HG03108 (cell line): ENCODE data around the gene CDKL1.
"Not testable (repeated sequence)": the region's sequence is repeated elsewhere in the genome, so short reads cannot be mapped to it uniquely, and the experiment has no call there.

Experiments used
- ATAC-seq: cut with Tn5 transposase; IDR thresholded peaks from one replicate; pipeline ENCODE4 v1.9.1; 2021; ENCODE audit warnings: moderate library complexity; ENCODE audit not compliant: unreplicated experiment

The CDKL1 gene

DNA sequence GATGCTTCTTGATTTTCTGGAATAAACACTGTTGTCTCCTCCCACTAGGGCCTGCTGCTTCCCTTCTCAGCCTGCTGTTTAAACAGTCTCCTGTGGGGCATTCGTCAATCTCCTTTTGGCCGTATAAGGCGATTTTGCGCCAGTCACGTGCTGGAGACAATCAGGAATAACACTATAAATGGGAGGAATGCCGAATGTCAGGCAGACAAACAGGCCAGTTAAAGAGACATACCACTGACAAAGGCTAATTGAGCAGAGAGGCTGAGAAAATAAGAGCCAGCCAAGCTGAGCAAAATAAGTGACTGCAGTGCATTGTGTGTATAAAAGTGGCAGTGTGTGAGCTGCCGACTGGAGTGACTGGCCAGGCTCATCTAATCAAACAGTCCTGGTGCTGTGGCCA is 61.3 kb downstream of the CDKL1 start:
- ATAC-seq, result no peak

DNA sequence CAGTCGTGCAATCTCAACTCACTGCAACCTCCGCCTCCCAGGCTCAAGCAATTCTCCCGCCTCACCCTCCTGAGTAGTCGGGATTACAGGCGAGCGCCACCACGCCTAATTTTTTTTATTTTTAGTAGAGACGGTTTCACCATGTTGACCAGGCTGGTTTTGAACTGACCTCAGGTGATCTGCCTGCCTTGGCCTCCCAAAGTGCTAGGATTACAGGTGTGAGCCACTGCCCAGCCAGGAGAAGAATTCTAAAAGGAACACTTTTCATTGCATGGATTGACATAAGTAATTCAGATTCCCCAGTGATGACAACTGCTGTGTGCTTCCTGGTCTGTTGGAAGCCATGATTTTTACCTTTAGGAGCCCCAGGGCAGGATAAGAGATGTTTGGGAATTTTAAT is 62.5 kb downstream of the CDKL1 start:
- no peak for ATAC-seq

DNA sequence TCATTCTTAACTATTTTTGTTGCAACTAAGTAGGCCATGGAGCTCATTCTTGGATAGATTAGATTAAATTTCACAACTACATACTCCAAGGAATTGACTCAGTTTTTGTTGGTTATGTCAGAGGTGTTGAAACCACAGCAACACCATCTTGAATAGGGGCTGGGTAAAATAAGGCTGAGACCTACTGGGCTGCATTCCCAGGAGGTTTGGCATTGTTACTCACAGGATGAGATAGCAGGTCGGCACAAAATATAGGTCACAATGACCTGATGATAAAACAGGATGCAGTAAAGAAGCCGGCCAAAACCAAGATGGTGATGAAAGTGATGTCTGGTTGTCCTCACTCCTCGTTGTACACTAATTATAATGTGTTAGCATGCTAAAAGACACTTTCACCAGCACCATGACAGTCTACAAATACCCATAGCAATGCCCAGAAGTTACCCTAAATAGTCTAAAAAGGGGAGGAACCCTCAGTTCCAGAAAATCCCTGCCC is 63.6 kb downstream of the CDKL1 start:
- ATAC-seq, result no peak

DNA sequence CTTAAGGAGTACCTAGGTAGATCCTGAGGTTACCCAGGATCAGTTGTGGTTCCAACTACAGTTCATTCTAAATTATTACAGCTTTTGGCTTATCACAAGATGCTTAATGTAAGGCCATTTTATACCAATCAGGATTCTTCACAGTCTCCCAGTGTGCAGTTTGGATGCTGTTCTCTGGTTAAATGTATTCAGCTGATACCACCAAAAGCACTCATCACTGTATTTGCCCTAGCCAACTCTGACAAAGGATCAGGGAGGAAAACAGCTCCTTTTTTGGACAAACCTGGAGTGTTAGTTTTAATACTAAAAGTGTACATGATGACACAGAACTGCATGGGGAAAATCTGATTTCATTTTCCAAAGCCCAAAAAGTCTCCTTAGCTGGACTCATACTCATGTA is 65.1 kb downstream of the CDKL1 start:
- no peak for ATAC-seq

DNA sequence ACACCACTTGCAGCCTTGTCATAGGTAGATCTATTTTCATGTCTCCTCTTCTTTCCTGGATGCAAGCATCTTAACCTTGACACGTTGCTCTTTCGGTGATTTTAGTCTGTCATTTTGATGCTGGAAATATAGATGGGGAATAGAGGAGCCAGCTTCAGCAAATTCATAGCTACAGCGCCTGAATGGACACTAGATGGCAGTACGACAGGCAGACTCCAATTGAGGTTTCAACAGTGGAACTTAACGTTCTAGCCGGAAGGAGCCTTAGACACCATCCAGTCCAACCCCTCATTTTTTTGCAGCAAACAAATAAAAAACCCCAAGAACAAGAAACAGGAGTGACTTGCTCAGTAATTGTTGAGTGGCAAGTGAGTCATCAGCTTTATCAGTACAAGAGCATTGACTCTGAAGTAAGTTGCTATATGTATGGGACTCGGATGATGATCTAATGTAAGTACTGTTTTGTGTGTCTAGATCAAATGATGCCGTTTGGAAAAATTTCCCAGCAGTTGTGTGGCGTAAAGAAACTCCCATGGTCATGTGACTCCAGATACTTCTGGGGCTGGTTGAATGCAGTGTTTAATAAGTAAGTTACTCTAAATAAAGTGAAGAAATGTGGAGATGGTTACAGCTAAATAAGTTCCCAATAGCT is 75.5 kb downstream of the CDKL1 start:
- ATAC-seq, result peak; percentile 87

DNA sequence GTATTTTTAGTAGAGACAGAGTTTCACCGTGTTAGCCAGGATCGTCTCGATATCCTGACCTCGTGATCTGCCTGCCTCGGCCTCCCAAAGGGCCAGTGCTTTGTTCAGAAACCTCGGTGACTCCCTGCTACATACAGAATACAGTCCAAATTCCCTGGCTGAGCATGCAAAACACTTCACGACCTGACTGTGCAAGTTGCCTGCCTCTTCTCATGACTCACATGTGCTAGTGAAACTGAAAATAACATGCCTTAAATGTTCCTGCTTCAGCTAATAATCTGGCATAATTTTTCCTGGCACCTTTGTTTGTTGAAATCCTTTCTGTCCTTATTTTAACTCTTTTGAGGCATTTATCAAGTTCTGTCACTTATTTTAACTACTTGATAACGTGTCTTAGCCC is 76.4 kb downstream of the CDKL1 start:
- ATAC-seq, result no peak

DNA sequence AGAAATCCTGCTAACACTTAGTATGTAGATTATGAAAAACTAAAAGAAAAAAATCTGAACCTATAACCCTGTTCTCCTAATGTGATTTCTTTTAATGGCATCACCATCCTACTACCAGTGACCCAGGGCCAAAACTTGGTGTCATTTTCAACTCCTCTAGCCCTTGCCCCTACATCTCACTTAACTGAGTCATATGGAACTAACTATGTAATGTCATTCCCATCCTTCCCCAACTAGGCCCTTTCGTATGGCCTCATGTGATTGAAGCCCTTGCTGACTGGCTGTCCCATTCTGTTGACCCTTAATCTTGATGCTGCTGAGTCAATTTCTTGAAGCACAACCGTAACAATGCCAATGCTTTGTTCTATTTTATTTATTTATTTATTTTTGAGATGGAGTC is 77.0 kb downstream of the CDKL1 start:
- no peak for ATAC-seq

DNA sequence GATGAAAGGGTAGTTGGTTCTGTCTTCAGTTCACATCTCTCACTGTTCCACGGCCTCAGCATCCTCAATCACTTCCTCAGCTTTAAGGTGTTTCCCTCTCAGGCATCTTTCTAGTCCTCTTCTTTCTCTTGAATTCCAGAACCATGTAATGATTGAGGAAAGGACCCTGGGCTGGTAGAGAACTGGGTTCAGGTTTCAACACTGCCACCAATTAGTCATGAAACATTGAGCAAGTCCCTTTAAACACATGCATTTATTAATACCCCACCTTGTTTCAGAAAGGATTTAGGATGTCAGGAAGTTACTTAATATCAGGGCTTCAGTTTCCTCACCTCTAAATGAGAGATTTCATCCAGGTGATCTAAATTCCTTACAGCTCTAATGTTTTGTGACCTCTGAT is 77.4 kb downstream of the CDKL1 start:
- no peak for ATAC-seq

DNA sequence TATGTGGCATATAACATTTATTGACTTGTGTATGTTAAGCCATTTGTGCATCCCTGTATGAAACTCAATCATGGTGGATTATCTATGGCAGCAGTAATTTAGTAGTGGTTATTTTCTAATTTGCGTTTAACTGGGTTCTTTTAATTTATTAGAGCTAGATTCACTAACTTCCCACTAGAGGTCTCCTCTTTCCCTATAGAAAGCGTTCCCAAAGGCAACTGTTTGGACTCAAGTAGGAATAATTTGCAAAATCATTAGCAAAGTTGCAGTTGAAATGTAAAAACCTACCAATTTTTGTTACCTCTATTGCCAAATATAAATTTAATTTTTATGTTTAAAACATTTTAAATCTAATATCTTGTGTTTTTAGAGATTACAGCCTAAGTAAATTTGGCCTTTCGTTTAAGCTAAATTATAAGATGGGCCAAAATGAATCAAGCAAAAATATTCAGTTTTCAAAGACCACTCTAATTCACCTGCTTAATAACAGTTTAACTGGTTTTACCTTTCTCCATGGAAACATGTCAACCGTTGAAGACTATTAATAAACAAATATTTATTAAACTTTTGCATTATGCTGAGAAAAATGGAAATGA is 78.6 kb downstream of the CDKL1 start:
- no peak for ATAC-seq

DNA sequence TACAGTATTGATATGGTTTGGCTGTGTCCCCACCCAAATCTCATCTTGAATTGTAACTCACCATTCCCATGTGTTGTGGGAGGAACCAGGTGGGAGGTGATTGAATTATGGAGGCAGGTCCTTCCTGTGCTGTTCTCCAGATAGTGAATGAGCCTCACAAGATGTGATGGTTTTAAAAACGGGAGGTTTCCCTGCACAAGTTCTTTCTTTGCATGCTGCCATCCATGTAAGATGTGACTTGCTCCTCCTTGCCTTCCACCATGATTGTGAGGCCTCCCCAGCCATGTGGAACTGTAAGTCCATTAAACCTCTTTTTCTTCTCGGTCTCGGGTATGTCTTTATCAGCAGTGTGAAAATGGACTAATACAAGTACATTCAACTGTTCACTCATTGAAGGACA is 82.6 kb downstream of the CDKL1 start:
- not testable (repeated sequence) for ATAC-seq

DNA sequence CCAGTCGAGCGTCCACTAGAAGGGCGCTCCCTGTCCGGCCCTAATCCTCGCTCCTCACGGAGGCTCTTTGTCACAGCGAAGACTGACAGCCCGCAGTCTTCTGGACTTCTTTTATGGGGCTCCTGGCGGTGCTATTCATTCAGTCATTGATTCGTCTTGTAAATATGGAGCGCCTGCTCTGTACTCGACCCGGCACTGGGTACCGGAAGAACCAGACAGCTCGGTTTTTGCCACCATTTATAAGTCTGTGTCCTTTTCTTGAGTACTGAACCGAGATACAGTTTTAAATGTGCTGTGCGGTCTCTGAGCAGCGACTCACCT is 84.0 kb downstream of the CDKL1 start:
- ATAC-seq, result no peak

DNA sequence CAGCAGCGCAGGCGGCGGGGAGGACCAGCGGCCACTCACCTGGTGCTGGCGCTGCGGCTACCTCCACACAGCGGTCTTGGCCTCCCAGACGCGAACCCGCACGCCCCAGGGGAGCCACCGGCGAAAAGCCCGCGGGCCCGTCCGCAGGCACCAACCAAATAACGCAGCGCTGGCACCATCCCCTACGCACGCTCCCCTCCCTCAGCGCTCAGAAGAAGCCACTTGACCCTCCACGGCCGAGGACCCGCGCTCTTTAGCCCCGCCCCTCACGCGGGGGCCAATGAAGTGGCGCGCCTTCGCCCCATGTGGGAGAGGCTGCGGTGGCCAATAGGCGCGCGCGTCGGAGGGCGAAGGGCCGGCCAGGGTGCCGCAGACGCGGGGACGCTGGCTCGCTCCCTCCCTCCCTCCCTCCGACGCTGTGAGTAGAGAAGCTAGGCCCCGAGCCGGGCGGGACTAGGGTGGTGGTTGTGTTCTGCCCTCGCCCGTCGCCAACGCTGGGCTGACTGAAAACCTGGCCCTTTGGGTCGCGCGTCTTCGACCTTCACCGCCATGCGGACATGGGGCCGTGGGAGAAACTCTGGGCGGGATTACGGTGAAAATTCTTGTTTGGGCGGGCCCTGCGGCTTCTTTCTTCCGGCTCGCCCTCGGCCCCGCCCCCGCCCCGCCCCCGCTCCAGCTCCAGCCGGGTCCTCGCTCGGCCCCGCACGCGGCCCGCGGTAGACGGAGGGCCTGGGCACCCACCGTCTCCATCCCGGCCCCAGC is 84.5 kb downstream of the CDKL1 start, which contains the start of the genes DMAC2L and L2HGDH:
Gene DMAC2L (plus strand): TSS at position 353 of the 762 bp plus-strand sequence. CDS start 9,164 bp downstream, outside the sequence.
Gene L2HGDH (minus strand): TSS at position 258 of the 762 bp plus-strand sequence. CDS start 79 bp downstream, at position 179.
- peak; percentile 93 for ATAC-seq

DNA sequence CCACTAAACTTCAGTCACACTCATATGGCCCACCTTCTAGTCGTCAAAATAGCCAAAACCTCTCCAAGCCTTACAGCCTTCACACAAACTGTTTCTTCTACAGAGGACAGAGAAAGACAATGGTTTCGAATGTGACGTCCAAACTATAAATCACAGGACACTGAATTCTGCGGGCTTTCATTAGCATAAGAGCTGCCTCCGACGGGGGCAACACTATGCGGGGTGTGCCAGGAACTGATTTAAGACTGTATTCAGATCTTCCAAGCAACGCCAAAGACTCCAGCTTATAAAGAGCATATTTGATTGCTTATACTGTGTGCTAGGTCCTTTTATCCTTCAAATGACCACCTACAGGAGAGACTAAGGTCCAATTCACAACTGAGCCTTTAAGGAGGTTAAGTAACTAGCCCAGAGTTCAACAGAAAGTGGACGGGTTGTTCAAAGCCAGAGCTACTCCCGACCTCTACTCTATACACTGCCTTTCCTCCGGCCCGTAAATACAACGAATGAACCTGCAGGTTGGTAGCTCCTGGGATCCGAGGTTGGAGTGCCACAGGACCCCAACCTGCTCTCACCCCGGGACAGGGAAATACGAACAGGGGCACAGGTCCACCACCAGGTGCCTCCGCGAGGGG is 85.2 kb downstream of the CDKL1 start:
- no peak for ATAC-seq

DNA sequence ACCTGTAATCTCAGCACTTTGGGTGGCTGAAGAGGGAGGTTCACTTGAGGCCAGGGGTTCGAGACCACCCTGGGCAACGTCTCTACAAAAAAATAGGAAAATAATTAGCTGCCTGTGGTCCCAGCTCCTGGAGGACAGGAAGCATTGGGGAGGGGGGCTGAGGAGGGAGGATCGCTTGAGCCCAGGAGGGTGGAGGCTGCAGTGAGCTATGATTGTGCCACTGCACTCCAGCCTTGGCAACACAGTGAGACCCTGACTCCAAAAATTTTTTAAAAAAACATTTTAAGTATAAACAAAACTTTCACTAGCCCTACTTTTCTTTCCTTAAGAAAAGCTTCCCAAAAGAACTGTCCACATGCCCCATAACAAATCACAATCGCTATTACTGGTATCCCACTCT is 86.2 kb downstream of the CDKL1 start:
- ATAC-seq, result no peak

DNA sequence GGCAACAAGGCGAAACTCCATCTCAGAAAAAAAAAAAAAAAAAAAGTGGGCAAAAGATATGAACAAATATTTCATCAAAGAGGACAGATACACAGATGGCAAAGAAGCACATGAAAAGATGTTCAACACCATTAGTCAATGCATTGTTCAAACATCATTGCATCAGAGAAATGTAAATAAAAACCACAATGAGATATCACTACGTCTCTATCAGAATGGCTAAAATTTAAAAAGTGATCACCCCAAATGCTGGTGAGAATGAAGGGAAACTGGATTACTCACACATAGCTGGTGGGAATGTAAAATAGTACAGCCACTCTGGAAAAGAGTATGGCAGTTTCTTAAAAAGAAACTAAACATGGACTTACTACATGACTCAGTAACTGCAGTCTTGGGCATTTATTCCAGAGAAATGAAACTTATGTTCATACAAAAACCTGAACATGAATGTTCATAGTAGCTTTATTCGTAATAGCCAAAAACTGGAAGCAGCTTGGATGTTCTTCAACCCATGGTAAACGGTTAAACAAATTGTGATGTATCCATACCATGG is 88.2 kb downstream of the CDKL1 start:
- ATAC-seq, result no peak

DNA sequence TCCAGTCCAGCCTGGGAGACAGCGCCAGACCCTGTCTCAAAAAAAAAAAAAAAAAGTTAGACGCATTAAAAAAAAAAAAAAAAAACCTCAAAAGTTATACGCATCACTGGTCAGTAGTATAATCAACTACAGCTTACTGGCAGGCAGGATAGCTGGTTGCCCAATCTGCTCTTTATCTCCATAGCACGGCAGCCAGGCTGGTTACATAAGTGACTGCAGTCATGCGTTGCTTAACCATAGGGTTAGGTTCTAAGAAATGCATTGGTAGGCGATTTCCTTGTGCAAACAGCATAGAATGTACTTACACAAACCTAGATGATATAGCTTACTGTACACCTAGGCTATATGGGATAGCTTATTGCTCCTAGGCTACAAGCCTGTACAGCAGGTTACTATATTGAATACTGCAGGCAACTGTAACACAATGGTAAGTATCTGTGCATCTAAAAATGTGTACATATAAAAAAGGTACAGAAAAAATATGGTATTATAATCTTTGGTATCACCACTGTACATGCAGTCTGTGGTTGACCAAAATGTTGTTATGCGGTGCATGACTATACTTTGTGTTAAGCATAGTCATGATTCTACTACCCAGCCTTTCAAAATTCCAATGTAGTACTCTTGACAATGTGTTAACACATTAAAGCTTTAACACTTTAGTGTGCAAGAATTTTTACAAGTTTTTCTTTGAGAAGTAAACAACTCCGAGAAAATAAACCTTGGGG is 92.8 kb downstream of the CDKL1 start:
- no peak for ATAC-seq

DNA sequence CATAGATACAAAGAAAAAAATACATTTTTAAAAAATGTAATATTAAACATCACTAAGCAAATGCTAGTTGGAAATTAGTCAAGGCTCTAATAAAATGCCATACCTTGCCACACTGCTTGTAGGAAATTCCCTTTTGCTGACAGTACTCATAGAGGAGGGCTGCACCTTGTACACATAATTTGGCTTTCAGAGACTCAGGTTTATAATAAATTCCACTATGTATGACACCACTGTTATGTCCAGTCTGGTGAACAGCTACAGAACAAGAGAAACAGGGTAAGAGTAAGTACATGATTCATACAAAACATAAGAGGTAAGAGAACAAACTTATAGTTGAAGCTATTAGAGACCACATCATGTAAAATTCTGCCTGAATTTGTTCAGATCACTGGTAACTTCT is 94.8 kb downstream of the CDKL1 start:
- ATAC-seq, result no peak

DNA sequence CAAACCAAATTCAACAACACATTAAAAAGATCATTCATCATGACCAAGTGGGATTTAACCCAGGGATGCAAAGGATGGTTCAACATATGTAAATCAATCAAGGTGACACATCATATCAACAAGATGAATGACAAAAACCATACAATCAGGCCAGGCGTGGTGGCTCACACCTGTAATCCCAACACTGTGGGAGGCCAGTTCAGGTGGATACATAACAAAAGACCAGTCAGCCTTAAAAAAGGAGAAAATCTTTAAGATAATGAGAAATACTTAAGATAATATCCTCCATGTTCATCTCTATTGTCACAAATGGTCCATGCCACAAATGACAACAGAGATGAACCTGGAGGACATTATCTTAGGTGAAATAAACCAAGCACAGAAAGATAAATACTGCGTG is 97.1 kb downstream of the CDKL1 start:
- no peak for ATAC-seq

DNA sequence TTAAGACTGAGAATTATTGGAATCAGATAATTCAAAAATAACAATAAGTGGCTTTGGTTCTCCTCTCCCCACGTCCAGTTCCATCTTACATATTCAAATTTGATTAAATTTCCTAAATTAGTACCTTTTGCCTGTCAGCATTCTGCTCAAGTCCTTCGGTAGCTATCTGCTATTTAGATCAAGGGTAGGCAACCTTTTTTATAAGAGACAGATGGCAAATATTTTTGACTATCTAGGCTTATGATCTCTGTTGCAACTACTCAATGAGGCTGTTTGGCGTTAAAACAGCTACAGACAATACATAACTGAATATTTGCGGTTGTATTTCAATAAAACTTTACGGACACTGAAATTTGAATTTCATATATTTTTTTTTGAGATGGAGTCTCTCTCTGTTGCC is 106.4 kb downstream of the CDKL1 start:
- ATAC-seq, result no peak

DNA sequence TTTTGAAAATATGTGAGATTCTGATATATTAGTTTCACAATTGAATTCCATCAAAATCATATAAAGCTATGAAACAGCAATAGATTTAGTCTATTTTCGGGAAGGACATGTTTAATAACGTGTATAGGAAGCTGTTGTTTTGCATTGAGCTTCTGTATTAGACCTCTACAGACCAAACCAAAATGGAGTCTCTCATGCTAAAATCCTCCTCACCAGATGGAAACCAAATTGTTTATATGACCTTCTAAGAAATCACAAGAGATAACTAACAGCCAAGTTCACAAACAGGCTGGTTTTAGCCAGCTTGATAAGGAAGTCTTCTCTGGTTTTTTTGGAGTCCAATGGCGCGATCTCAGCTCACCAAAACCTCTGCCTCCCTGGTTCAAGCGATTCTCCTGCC is 108.5 kb downstream of the CDKL1 start:
- ATAC-seq, result no peak

DNA sequence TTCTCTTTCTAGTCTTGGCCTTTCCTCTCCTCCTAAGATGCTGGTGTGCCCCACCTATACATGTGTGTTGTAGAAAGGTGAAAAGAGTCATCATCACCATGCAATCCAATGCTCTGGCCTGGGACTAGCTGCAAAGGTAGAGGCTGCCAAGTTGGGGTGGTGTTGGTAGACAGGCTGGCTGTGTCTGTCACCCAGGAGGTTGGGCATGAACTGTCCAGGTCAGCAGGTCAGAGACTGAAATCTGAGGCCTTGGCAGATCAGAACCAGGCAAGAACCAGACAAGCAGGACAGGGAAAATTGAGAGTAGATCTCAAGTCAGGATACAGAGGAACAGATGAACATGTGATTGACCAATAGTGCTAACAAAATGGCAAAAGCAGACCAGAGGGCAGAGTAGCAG is 110.8 kb downstream of the CDKL1 start:
- ATAC-seq, result no peak
